Measurements from ENCODE around the gene PTPRS. TPM values are rescaled to one million over a fixed set of nuclear protein-coding genes. Genes with fewer than 3 reads are reported as not detected.

Gene PTPRS
- total RNA-seq, 4 donors from 2014 or later, result 21.1 to 68.5 (median 42.3) TPM

GRCh38 chr19:5337126-5337525 is 3.5 kb downstream of the PTPRS start:
- no peak for TF ChIP-seq CTCF (IDR thresholded peaks at IDR 0.05 in 4 of 5, conservative IDR thresholded peaks at IDR 0.05 in 1 of 5)
- no peak for TF ChIP-seq POLR2A (IDR thresholded peaks at IDR 0.05)
- no peak overlapping the region for H3K4me3 ChIP-seq
- H3K27me3 ChIP-seq, result peaks cover 50 to 52% (median 50%) of the 10 kb centered on the region in 3 donors
- H3K27ac ChIP-seq, result no peak overlapping the region
- intact Hi-C loops (cut with DNase I; ENCODE audit: low total_unique reads) (no loop called here), in situ Hi-C loops (cut with MboI; ENCODE audit: low sequenced_read_pairs in 4 of 4) (no loop called here)
- DNase-seq, result no peak
- H3K9me3 ChIP-seq, result no peaks in the 10 kb centered on the region
- H3K4me1 ChIP-seq, result peaks cover 3 to 12% of the 10 kb centered on the region in 2 donors
- no peak for ATAC-seq
- H3K36me3 ChIP-seq, result no peaks in the 10 kb centered on the region

- Histone ChIP-seq H3K9me3 (no peaks in the 10 kb centered on the region), H3K4me3 (no peak overlapping the region), H3K27me3 (peaks cover 48 to 52% (median 50%) of the 10 kb centered on the region in 3 donors), H3K27ac (no peak overlapping the region), H3K4me1 (peaks cover 3 to 12% of the 10 kb centered on the region in 2 donors), H3K36me3 (no peaks in the 10 kb centered on the region)
- in situ Hi-C loops (cut with MboI; ENCODE audit: low sequenced_read_pairs in 4 of 4), result no loop called here
- intact Hi-C loops (cut with DNase I; ENCODE audit: low total_unique reads), result no loop called here
- TF ChIP-seq POLR2A (IDR thresholded peaks at IDR 0.05) (no peak), CTCF (IDR thresholded peaks at IDR 0.05 in 4 of 5, conservative IDR thresholded peaks at IDR 0.05 in 1 of 5) (no peak)
- DNase-seq (no peak), ATAC-seq (no peak)
Observed at GRCh38 chr19:5336195-5336965, 4.2 kb downstream of the PTPRS start.

GRCh38 chr19:5335593-5335992 is 5.0 kb downstream of the PTPRS start:
- H3K36me3 ChIP-seq, result no peaks in the 10 kb centered on the region
- ATAC-seq (no peak), DNase-seq (no peak)
- intact Hi-C loops (cut with DNase I; ENCODE audit: low total_unique reads), result no loop called here
- no peaks in the 10 kb centered on the region for H3K9me3 ChIP-seq
- no peak overlapping the region for H3K4me3 ChIP-seq
- TF ChIP-seq CTCF (IDR thresholded peaks at IDR 0.05 in 4 of 5, conservative IDR thresholded peaks at IDR 0.05 in 1 of 5), result no peak
- TF ChIP-seq POLR2A (IDR thresholded peaks at IDR 0.05), result no peak
- peaks cover 0 to 12% of the 10 kb centered on the region in 2 donors for H3K4me1 ChIP-seq
- H3K27ac ChIP-seq, result no peak overlapping the region
- peaks cover 47 to 52% (median 50%) of the 10 kb centered on the region in 3 donors for H3K27me3 ChIP-seq
- in situ Hi-C loops (cut with MboI; ENCODE audit: low sequenced_read_pairs in 4 of 4), result no loop called here

GRCh38 chr19:5334824-5335500 is 5.7 kb downstream of the PTPRS start:
- DNase-seq, result no peak
- Histone ChIP-seq H3K36me3 (no peaks in the 10 kb centered on the region), H3K27ac (no peak overlapping the region), H3K4me1 (peaks cover 0 to 12% of the 10 kb centered on the region in 2 donors), H3K4me3 (no peak overlapping the region), H3K27me3 (peaks cover 47 to 52% (median 50%) of the 10 kb centered on the region in 3 donors), H3K9me3 (no peaks in the 10 kb centered on the region)
- intact Hi-C loops (cut with DNase I; ENCODE audit: low total_unique reads) (no loop called here), in situ Hi-C loops (cut with MboI; ENCODE audit: low sequenced_read_pairs in 4 of 4) (no loop called here)
- no peak for ATAC-seq
- TF ChIP-seq CTCF (IDR thresholded peaks at IDR 0.05 in 4 of 5, conservative IDR thresholded peaks at IDR 0.05 in 1 of 5), result no peak
- no peak for TF ChIP-seq POLR2A (IDR thresholded peaks at IDR 0.05)
